MM.1S (cell line): ENCODE results near the gene KCNQ1.

Source experiments
- DNase-seq: peaks from one replicate; pipeline ENCODE4 v3.0.0-alpha.2; 2015
- H2AFZ ChIP-seq: fragments of 300-600 bp; sonication (generic); 2 replicates; pipeline ENCODE4 v1.6.0; 2016; ENCODE audit warnings: antibody characterized with exemption, low read length
- H3F3A ChIP-seq: fragments of 300-600 bp; sonication (generic); 2 replicates; pipeline ENCODE4 v1.6.1; 2016; ENCODE audit warnings: mild to moderate bottlenecking, antibody characterized with exemption, low read length, moderate library complexity, mixed read lengths; ENCODE audit not compliant: insufficient read depth
- H3K27ac ChIP-seq: fragments of 300-600 bp; sonication (generic); 2 replicates; pipeline ENCODE4 v1.5.1; 2016; ENCODE audit warnings: mild to moderate bottlenecking, low read length
- H3K27me3 ChIP-seq: fragments of 300-600 bp; sonication (generic); replicated peaks from 2 replicates; pipeline ENCODE4 v1.6.0; 2016; ENCODE audit warnings: low read length; ENCODE audit not compliant: insufficient read depth
- H3K36me3 ChIP-seq: fragments of 300-600 bp; sonication (generic); replicated peaks from 2 replicates; pipeline ENCODE4 v1.6.1; 2016; ENCODE audit warnings: mild to moderate bottlenecking, low read length, mixed read lengths; ENCODE audit not compliant: insufficient read depth
- H3K4me1 ChIP-seq: fragments of 300-600 bp; sonication (generic); 2 replicates; pipeline ENCODE4 v1.6.1; 2016; ENCODE audit warnings: low read length, mixed read lengths
- H3K4me2 ChIP-seq: fragments of 300-600 bp; sonication (generic); 2 replicates; pipeline ENCODE4 v1.6.0; 2016; ENCODE audit warnings: low read depth, low read length
- H3K4me3 ChIP-seq: fragments of 300-600 bp; sonication (generic); 2 replicates; pipeline ENCODE4 v1.5.1; 2016; ENCODE audit warnings: low read length, mixed read lengths
- H3K79me2 ChIP-seq: fragments of 300-600 bp; sonication (generic); 2 replicates; pipeline ENCODE4 v1.6.1; 2016; ENCODE audit warnings: mixed run types, low read length, mixed read lengths
- H3K9ac ChIP-seq: fragments of 300-600 bp; sonication (generic); 2 replicates; pipeline ENCODE4 v1.6.1; 2016; ENCODE audit warnings: low read length, mixed read lengths
- H3K9me2 ChIP-seq: fragments of 300-600 bp; sonication (generic); replicated peaks from 2 replicates; pipeline ENCODE4 v1.6.1; 2016; ENCODE audit warnings: mild to moderate bottlenecking, low read length, mixed read lengths; ENCODE audit not compliant: insufficient read depth
- H3K9me3 ChIP-seq: fragments of 300-600 bp; sonication (generic); replicated peaks from 2 replicates; pipeline ENCODE4 v1.6.1; 2016; ENCODE audit warnings: mild to moderate bottlenecking, low read length, mixed read lengths; ENCODE audit not compliant: insufficient read depth
- H4K20me1 ChIP-seq: fragments of 300-600 bp; sonication (generic); 2 replicates; pipeline ENCODE4 v1.6.1; 2016; ENCODE audit warnings: mild to moderate bottlenecking, low read length, moderate library complexity, mixed read lengths; ENCODE audit not compliant: insufficient read depth
- CTCF ChIP-seq: fragments of 300-600 bp; sonication (generic); IDR thresholded peaks from 2 replicates; pipeline ENCODE4 v1.5.1; 2016; ENCODE audit warnings: antibody characterized with exemption, low read length, mixed read lengths
- EZH2 ChIP-seq: fragments of 300-600 bp; sonication (generic); optimal IDR thresholded peaks from 2 replicates; pipeline ENCODE3; 2017; ENCODE audit warnings: low read depth, mild to moderate bottlenecking, antibody characterized with exemption, low read length, mixed read lengths
- EZH2phosphoT487 ChIP-seq: fragments of 300-600 bp; sonication (generic); IDR thresholded peaks from 2 replicates; pipeline ENCODE4 v1.6.1; 2018; ENCODE audit warnings: antibody characterized with exemption, low read length

KCNQ1 gene

GRCh38 chr11:2462986-2463765, 18.4 kb downstream of the KCNQ1 start:
- Histone ChIP-seq H3K4me3 (no peak overlapping the region), H3K9ac (no peak overlapping the region), H3F3A (peaks cover 30% of the 10 kb centered on the region), H3K79me2 (peaks cover 72% of the 10 kb centered on the region), H3K4me1 (peaks cover 56% of the 10 kb centered on the region), H3K9me2 (no peaks in the 10 kb centered on the region), H3K27ac (no peak overlapping the region), H3K36me3 (no peaks in the 10 kb centered on the region), H3K27me3 (no peaks in the 10 kb centered on the region), H3K4me2 (no peak overlapping the region), H2AFZ (no peak overlapping the region), H4K20me1 (no peaks in the 10 kb centered on the region), H3K9me3 (no peaks in the 10 kb centered on the region)
- no peak for TF ChIP-seq CTCF
- TF ChIP-seq EZH2phosphoT487, result no peak
- no peak for TF ChIP-seq EZH2
- DNase-seq, result no peak

GRCh38 chr11:2463766-2464277, 19.0 kb downstream of the KCNQ1 start:
- no peaks in the 10 kb centered on the region for H3K9me3 ChIP-seq
- peaks cover 78% of the 10 kb centered on the region for H3K79me2 ChIP-seq
- H3K4me1 ChIP-seq, result peaks cover 50% of the 10 kb centered on the region
- no peak overlapping the region for H3K4me2 ChIP-seq
- no peak for TF ChIP-seq CTCF
- TF ChIP-seq EZH2, result no peak
- no peak for TF ChIP-seq EZH2phosphoT487
- no peak overlapping the region for H3K4me3 ChIP-seq
- DNase-seq, result no peak
- H3F3A ChIP-seq, result peaks cover 24% of the 10 kb centered on the region
- no peak overlapping the region for H3K27ac ChIP-seq
- no peak overlapping the region for H2AFZ ChIP-seq
- H3K9ac ChIP-seq, result no peak overlapping the region
- H3K27me3 ChIP-seq, result no peaks in the 10 kb centered on the region
- no peaks in the 10 kb centered on the region for H4K20me1 ChIP-seq
- no peaks in the 10 kb centered on the region for H3K9me2 ChIP-seq
- H3K36me3 ChIP-seq, result no peaks in the 10 kb centered on the region

GRCh38 chr11:2464451-2465165, 19.8 kb downstream of the KCNQ1 start:
- Histone ChIP-seq H4K20me1 (no peaks in the 10 kb centered on the region), H3K27me3 (no peaks in the 10 kb centered on the region)

More at GRCh38 chr11:2464451-2465165, 19.8 kb downstream of the KCNQ1 start:
- H3K4me1 ChIP-seq, result peaks cover 42% of the 10 kb centered on the region
- H3K9me2 ChIP-seq, result no peaks in the 10 kb centered on the region
- TF ChIP-seq CTCF (no peak), EZH2phosphoT487 (no peak), EZH2 (no peak)
- no peak overlapping the region for H3K27ac ChIP-seq
- no peaks in the 10 kb centered on the region for H3K36me3 ChIP-seq
- H3K79me2 ChIP-seq, result peaks cover 83% of the 10 kb centered on the region
- H3K9ac ChIP-seq, result no peak overlapping the region
- H3K4me3 ChIP-seq, result no peak overlapping the region
- no peaks in the 10 kb centered on the region for H3K9me3 ChIP-seq
- no peak for DNase-seq
- H3K4me2 ChIP-seq, result no peak overlapping the region
- H2AFZ ChIP-seq, result no peak overlapping the region
- H3F3A ChIP-seq, result peaks cover 16% of the 10 kb centered on the region
